Measurements from ENCODE around the gene OR10T2.
"Not testable (repeated sequence)": the region's sequence is repeated elsewhere in the genome, so short reads cannot be mapped to it uniquely, and the experiment has no call there.

The OR10T2 gene, protein sequence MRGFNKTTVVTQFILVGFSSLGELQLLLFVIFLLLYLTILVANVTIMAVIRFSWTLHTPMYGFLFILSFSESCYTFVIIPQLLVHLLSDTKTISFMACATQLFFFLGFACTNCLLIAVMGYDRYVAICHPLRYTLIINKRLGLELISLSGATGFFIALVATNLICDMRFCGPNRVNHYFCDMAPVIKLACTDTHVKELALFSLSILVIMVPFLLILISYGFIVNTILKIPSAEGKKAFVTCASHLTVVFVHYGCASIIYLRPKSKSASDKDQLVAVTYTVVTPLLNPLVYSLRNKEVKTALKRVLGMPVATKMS

DNA sequence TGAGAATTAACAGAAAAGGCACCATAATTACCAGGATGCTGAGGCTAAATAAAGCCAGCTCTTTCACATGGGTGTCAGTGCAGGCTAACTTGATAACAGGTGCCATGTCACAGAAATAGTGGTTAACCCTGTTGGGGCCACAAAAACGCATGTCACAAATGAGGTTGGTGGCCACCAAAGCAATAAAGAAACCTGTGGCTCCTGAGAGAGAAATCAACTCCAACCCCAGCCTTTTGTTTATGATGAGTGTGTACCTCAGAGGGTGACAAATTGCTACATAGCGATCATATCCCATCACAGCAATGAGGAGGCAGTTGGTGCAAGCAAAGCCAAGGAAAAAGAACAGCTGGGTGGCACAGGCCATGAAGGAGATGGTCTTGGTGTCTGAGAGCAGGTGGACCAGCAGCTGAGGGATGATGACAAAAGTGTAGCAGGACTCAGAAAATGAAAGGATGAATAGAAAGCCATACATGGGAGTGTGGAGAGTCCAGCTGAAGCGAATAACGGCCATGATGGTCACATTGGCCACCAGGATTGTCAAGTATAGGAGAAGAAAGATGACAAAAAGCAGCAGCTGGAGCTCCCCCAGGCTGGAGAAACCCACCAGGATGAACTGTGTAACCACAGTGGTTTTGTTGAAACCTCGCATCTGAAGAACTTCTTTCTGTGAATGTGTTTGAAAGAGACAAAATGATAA is at the start of gene OR10T2:
Gene OR10T2 (minus strand): TSS at position 649 of the 697 bp plus-strand sequence. CDS start 0 bp downstream, at position 649.
- no peak for DNase-seq (ENCODE audit: low read depth)
- no peak within 1 kb of the TSS for H3K4me3 ChIP-seq (replicated peaks; ENCODE audit: low read depth, low read length)
- TF ChIP-seq, protein P1, sequence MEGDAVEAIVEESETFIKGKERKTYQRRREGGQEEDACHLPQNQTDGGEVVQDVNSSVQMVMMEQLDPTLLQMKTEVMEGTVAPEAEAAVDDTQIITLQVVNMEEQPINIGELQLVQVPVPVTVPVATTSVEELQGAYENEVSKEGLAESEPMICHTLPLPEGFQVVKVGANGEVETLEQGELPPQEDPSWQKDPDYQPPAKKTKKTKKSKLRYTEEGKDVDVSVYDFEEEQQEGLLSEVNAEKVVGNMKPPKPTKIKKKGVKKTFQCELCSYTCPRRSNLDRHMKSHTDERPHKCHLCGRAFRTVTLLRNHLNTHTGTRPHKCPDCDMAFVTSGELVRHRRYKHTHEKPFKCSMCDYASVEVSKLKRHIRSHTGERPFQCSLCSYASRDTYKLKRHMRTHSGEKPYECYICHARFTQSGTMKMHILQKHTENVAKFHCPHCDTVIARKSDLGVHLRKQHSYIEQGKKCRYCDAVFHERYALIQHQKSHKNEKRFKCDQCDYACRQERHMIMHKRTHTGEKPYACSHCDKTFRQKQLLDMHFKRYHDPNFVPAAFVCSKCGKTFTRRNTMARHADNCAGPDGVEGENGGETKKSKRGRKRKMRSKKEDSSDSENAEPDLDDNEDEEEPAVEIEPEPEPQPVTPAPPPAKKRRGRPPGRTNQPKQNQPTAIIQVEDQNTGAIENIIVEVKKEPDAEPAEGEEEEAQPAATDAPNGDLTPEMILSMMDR (IDR thresholded peaks at IDR 0.05; ENCODE audit: low read length, missing control alignments) = no peak

DNA sequence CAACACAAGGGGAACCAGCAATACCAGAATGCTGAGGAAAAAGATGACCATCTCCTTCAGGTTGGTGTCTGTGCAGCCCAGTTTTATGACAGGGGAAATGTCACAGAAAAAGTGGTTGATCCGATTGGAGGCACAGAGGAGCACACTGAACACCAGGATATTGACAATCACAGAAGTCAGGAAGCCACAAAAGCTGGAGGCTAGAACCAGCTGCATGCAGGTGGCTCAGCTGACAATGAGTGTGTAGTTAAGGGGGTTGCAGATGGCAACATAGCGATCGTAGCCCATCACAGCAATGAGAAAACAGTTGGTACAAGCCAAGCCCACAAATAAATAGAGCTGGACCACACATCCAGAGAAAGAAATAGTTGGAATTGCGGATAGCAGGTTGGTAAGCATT is 46.1 kb upstream of the OR10T2 start:
- DNase-seq (ENCODE audit: low read depth) = no peak
- TF ChIP-seq, protein P1 (IDR thresholded peaks at IDR 0.05; ENCODE audit: low read length, missing control alignments) = no peak
- H3K4me3 ChIP-seq (replicated peaks; ENCODE audit: low read depth, low read length) = no peak overlapping the region

DNA sequence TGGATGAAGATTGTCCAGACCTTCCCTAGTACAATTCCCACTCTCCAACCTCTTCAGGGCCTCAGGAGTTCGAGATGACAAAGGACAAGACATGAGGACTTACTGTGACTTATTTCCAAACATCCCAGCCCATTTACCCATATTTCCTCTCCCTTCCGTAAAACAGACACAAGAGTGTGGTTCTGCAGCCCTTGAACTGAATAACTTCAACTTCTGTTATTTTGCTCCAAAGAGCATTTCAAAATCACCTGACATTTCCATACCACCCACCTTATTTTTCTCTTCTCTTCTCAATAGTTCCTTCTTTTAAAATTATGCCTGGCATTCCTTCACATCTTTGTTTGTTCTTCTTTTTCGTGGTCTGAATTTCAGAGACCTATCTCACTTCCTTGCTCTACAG is 35.5 kb upstream of the OR10T2 start:
- no peak overlapping the region for H3K4me3 ChIP-seq (replicated peaks; ENCODE audit: low read depth, low read length)
- DNase-seq (ENCODE audit: low read depth) = no peak
- TF ChIP-seq, protein P1 (IDR thresholded peaks at IDR 0.05; ENCODE audit: low read length, missing control alignments) = no peak

DNA sequence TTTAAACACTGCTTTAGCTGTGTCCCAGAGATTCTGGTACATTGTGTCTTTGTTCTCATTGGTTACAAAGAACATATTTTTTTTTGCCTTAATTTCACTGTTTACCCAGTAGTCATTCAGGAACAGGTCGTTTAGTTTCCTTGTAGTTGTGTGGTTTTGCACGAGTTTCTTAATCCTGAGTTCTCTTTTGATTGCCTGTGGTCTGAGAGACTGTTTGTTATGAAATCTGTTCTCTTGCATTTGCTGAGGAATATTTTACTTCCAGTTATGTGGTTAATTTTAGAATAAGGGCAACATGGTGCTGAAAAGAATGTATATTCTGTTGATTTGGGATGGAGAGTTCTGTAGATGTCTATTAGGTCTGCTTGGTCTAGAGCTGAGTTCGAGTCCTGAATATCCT is 30.9 kb upstream of the OR10T2 start:
- not testable (repeated sequence) for H3K4me3 ChIP-seq (replicated peaks; ENCODE audit: low read depth, low read length); DNase-seq (ENCODE audit: low read depth)

DNA sequence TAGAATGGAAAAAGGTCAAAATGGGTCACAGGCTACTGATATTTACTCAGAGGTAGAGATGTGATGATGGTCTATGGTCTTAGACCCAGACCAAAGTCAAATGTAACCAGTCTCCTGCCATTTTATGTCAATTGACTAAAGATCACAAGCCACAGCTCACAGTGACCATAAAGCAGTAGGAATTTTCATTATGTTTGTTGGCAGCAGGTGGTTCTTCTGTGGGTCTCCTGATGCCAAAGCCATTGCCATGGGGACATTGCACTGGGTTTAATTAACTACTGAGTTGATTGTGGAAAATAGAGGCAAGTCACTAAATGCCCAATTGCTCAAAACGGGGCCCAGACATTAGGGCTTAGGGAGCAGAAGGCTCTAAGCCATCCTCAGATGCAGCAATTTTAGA is 26.9 kb upstream of the OR10T2 start, which contains the start of gene OR10K2:
Gene OR10K2 (minus strand): TSS at position 101 of the 400 bp plus-strand sequence. CDS start 5,371 bp downstream, outside the sequence.
- no peak within 1 kb of the TSS for H3K4me3 ChIP-seq (replicated peaks; ENCODE audit: low read depth, low read length)
- TF ChIP-seq, protein P1 (IDR thresholded peaks at IDR 0.05; ENCODE audit: low read length, missing control alignments) = no peak
- no peak for DNase-seq (ENCODE audit: low read depth)

DNA sequence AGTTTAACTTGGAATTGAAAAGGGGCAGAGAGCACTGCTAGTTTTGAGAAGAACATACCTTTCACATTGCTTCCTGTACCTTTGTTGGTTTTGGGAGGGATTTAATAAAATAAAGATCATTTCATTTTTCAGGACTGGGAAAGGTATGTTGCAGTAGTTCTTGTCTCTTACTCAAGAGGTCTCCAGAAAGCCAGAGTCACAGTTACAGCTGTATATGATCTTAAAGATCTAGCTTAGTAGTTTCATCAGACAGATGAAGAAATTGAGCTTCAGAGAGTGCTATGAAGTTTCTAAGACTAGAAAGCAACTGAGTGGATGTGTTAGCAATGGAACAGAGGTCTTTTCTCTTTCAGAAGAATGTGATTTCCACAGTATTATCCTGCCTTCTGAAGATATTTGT is 25.8 kb upstream of the OR10T2 start:
- no peak overlapping the region for H3K4me3 ChIP-seq (replicated peaks; ENCODE audit: low read depth, low read length)
- no peak for DNase-seq (ENCODE audit: low read depth)
- TF ChIP-seq, protein P1 (IDR thresholded peaks at IDR 0.05; ENCODE audit: low read length, missing control alignments) = no peak

DNA sequence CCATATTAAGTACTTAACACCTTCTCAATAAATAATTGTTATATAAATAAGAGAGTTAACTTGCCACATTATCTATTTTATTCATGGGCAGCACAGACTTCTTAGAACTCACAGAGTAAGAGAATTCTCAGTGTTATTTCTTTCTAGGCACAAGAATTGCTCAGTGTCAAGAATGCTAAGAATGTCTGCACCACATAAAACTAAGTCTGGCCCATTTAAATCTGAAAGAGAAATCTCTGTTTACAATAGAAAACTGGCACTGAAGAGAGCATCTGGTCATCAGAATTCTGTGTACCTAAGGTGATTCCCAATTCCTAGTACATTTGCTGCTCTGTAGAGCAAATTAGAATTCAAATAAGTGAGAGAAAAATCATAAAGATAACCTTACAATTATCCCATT is 22.9 kb upstream of the OR10T2 start:
- no peak overlapping the region for H3K4me3 ChIP-seq (replicated peaks; ENCODE audit: low read depth, low read length)
- TF ChIP-seq, protein P1 (IDR thresholded peaks at IDR 0.05; ENCODE audit: low read length, missing control alignments) = no peak
- no peak for DNase-seq (ENCODE audit: low read depth)
